HepG2 (cell line): ENCODE results near the gene MARCHF4. TPM values are rescaled to one million over a fixed set of nuclear protein-coding genes. Genes with fewer than 3 reads are reported as not detected.

ENCODE experiments used
- AHR ChIP-seq: IDR thresholded peaks from 2 replicates; pipeline ENCODE4 v1.6.1; 2018; ENCODE audit warnings: missing genetic modification reagents, missing compliant biosample characterization
- ATAD3A ChIP-seq: sonication (generic); formaldehyde crosslinking; IDR thresholded peaks from 2 replicates; pipeline ENCODE4 v1.4.0; 2020; ENCODE audit warnings: missing genetic modification reagents
- CENPX ChIP-seq: sonication (generic); formaldehyde crosslinking; IDR thresholded peaks from 2 replicates; pipeline ENCODE4 v1.9.0; 2021; ENCODE audit warnings: mild to moderate bottlenecking, missing genetic modification reagents, moderate library complexity
- CERS6 ChIP-seq: sonication (generic); formaldehyde crosslinking; IDR thresholded peaks from 2 replicates; pipeline ENCODE4 v1.5.0; 2020; ENCODE audit warnings: missing genetic modification reagents
- CREBL2 ChIP-seq: sonication (generic); formaldehyde crosslinking; IDR thresholded peaks from 2 replicates; pipeline ENCODE4 v1.8.1; 2023; ENCODE audit warnings: missing genetic modification reagents, mild to moderate bottlenecking, borderline replicate concordance
- IKZF5 ChIP-seq: IDR thresholded peaks from 2 replicates; pipeline ENCODE4 v1.6.1; 2018; ENCODE audit warnings: missing genetic modification reagents, mild to moderate bottlenecking, missing compliant biosample characterization
- KLF9 ChIP-seq: IDR thresholded peaks from 2 replicates; pipeline ENCODE4 v1.6.1; 2016; ENCODE audit warnings: low read depth
- LCORL ChIP-seq, 2 experiments: fragments of 450-650 bp in 1 of 2; sonication (generic) in 1 of 2; formaldehyde crosslinking in 1 of 2; IDR thresholded peaks; 2 replicates each; pipeline versions ENCODE4 v1.5.0 to v1.6.1; 2017 to 2020; ENCODE audit warnings: antibody characterized with exemption in 1 of 2, missing genetic modification reagents in 1 of 2
- PAX8 ChIP-seq: sonication (generic); formaldehyde crosslinking; IDR thresholded peaks from 2 replicates; pipeline ENCODE4 v1.8.0; 2022; ENCODE audit warnings: mild to moderate bottlenecking, missing genetic modification reagents, borderline replicate concordance
- PRDM10 ChIP-seq: sonication (generic); formaldehyde crosslinking; IDR thresholded peaks from 2 replicates; pipeline ENCODE4 v1.4.0; 2020; ENCODE audit warnings: low read depth, missing genetic modification reagents
- PTBP1 ChIP-seq: fragments of 200-400 bp; formaldehyde crosslinking; IDR thresholded peaks from 2 replicates; pipeline ENCODE4 v1.6.1; 2018; ENCODE audit warnings: low read length, low read depth; ENCODE audit not compliant: poor library complexity, severe bottlenecking
- RCOR2 ChIP-seq: IDR thresholded peaks from 2 replicates; pipeline ENCODE4 v1.6.1; 2016; ENCODE audit warnings: missing biosample characterization, missing genetic modification reagents
- SIX1 ChIP-seq: sonication (generic); formaldehyde crosslinking; IDR thresholded peaks from 2 replicates; pipeline ENCODE4 v1.4.0; 2020; ENCODE audit warnings: missing genetic modification reagents, borderline replicate concordance
- SOX6 ChIP-seq, 2 experiments: fragments of 450-650 bp in 1 of 2; sonication (generic) in 1 of 2; formaldehyde crosslinking in 1 of 2; IDR thresholded peaks; 2 replicates each; pipeline versions ENCODE4 v1.4.0 to v1.6.1; 2017 to 2020; ENCODE audit warnings: antibody characterized with exemption in 1 of 2, mild to moderate bottlenecking in 1 of 2, missing genetic modification reagents in 1 of 2
- TBX2 ChIP-seq: sonication (generic); formaldehyde crosslinking; IDR thresholded peaks from 2 replicates; pipeline ENCODE4 v1.5.0; 2020; ENCODE audit warnings: missing genetic modification reagents, mild to moderate bottlenecking, borderline replicate concordance
- ZKSCAN8 ChIP-seq: IDR thresholded peaks from 2 replicates; pipeline ENCODE4 v1.6.1; 2016; ENCODE audit warnings: borderline replicate concordance, missing genetic modification reagents, missing compliant biosample characterization
- ZNF143 ChIP-seq: sonication (generic); formaldehyde crosslinking; IDR thresholded peaks from 2 replicates; pipeline ENCODE4 v1.4.0; 2020; ENCODE audit warnings: missing genetic modification reagents
- ZNF232 ChIP-seq: sonication (generic); formaldehyde crosslinking; IDR thresholded peaks from 2 replicates; pipeline ENCODE4 v1.4.0; 2020; ENCODE audit warnings: missing genetic modification reagents, borderline replicate concordance
- ZNF670 ChIP-seq: sonication (generic); formaldehyde crosslinking; IDR thresholded peaks from 2 replicates; pipeline ENCODE4 v1.8.0; 2022; ENCODE audit warnings: mild to moderate bottlenecking, missing genetic modification reagents, borderline replicate concordance
- ZSCAN12 ChIP-seq: sonication (generic); formaldehyde crosslinking; IDR thresholded peaks from 2 replicates; pipeline ENCODE4 v1.9.0; 2021; ENCODE audit warnings: mild to moderate bottlenecking, missing genetic modification reagents
- ZSCAN30 ChIP-seq: sonication (generic); formaldehyde crosslinking; IDR thresholded peaks from 2 replicates; pipeline ENCODE4 v1.5.0; 2020; ENCODE audit warnings: mild to moderate bottlenecking, missing genetic modification reagents
- polyA plus RNA-seq, 8 experiments: library from polyadenylated mRNA; depleted of rRNA in 3 of 8; stranded (reverse) in 7 of 8; unstranded in 1 of 8; fragments of >200 nt; fragmentation: Illumina TruSeq in 4 of 8; extraction: Trizol in 4 of 8; gene quantifications; 2 replicates each; pipeline versions ENCODE4 v1.2.1 to v1.2.3, GENCODE V29; 2011 to 2016; ENCODE audit warnings: low read depth in 4 of 8, missing spikeins in 1 of 8, mixed read lengths in 1 of 8; ENCODE audit not compliant: insufficient read depth in 1 of 8
- total RNA-seq, 5 experiments: library from RNA; depleted of rRNA; stranded (reverse); fragments of >200 nt; fragmentation: Illumina TruSeq; extraction: Trizol; gene quantifications; 2 replicates each; pipeline ENCODE4 v1.2.3, GENCODE V29; 2016; ENCODE audit warnings: low read depth in 1 of 5
- TF ChIP-seq, protein P1 (sequence below): sonication (generic); formaldehyde crosslinking; IDR thresholded peaks from 2 replicates; pipeline ENCODE4 v1.5.0; 2020; ENCODE audit warnings: mild to moderate bottlenecking, missing genetic modification reagents, moderate library complexity

The MARCHF4 gene
- total and polyA plus RNA-seq, 2 of the 13 experiments (the other 11 are each of a cell fraction or from before 2014, with no cell fraction given): not detected

- TF ChIP-seq IKZF5 (CRISPR knock-in tag) (no peak), AHR (no peak), LCORL (IDR thresholded peaks at IDR 0.05) (no peak), LCORL (CRISPR knock-in tag; IDR thresholded peaks at IDR 0.05) (no peak), ATAD3A (CRISPR knock-in tag) (no peak), PRDM10 (CRISPR knock-in tag) (no peak), RCOR2 (no peak), PAX8 (CRISPR knock-in tag) (no peak), PTBP1 (no peak), ZSCAN12 (CRISPR knock-in tag) (0 out of 2 replicates have a peak, but pooled peaks have one; percentile 69), CREBL2 (no peak), KLF9 (CRISPR knock-in tag) (no peak), TBX2 (CRISPR knock-in tag) (0 out of 2 replicates have a peak, but pooled peaks have one; percentile 29), CERS6 (CRISPR knock-in tag) (no peak), ZKSCAN8 (no peak), ZSCAN30 (CRISPR knock-in tag) (no peak), SOX6 (IDR thresholded peaks at IDR 0.05) (no peak), SOX6 (CRISPR knock-in tag; IDR thresholded peaks at IDR 0.05) (peak; percentile 32; the same call in 1 of the 2 replicates), CENPX (CRISPR knock-in tag) (no peak), ZNF670 (CRISPR knock-in tag) (no peak), SIX1 (CRISPR knock-in tag) (no peak), ZNF232 (CRISPR knock-in tag) (peak; percentile 49; the same call in 1 of the 2 replicates), ZNF143 (CRISPR knock-in tag) (peak; percentile 31; the same call in 1 of the 2 replicates)
- TF ChIP-seq, protein P1, sequence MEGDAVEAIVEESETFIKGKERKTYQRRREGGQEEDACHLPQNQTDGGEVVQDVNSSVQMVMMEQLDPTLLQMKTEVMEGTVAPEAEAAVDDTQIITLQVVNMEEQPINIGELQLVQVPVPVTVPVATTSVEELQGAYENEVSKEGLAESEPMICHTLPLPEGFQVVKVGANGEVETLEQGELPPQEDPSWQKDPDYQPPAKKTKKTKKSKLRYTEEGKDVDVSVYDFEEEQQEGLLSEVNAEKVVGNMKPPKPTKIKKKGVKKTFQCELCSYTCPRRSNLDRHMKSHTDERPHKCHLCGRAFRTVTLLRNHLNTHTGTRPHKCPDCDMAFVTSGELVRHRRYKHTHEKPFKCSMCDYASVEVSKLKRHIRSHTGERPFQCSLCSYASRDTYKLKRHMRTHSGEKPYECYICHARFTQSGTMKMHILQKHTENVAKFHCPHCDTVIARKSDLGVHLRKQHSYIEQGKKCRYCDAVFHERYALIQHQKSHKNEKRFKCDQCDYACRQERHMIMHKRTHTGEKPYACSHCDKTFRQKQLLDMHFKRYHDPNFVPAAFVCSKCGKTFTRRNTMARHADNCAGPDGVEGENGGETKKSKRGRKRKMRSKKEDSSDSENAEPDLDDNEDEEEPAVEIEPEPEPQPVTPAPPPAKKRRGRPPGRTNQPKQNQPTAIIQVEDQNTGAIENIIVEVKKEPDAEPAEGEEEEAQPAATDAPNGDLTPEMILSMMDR (CRISPR knock-in tag): no peak
Observed at GRCh38 chr2:216414772-216415319, 42.6 kb upstream of the MARCHF4 start (continued).
